PFSK-1 (cell line): ENCODE measurements around the gene CCDC171.

ENCODE experiments used
- POLR2AphosphoS5 ChIP-seq: IDR thresholded peaks from 2 replicates; pipeline ENCODE4 v1.6.1; 2012; ENCODE audit warnings: low read depth, mild to moderate bottlenecking, control low read depth, low read length, moderate library complexity
- TF ChIP-seq, protein P1 (sequence below), 2 experiments: IDR thresholded peaks; 2 replicates each; pipeline versions ENCODE4 v1.6.1 to v1.8.0; 2011 to 2012; ENCODE audit warnings: low read depth in 2 of 2, low read length in 2 of 2, control low read depth in 1 of 2, inconsistent platforms in 1 of 2, mild to moderate bottlenecking in 1 of 2, moderate library complexity in 1 of 2; ENCODE audit not compliant: insufficient read depth in 1 of 2

DNA sequence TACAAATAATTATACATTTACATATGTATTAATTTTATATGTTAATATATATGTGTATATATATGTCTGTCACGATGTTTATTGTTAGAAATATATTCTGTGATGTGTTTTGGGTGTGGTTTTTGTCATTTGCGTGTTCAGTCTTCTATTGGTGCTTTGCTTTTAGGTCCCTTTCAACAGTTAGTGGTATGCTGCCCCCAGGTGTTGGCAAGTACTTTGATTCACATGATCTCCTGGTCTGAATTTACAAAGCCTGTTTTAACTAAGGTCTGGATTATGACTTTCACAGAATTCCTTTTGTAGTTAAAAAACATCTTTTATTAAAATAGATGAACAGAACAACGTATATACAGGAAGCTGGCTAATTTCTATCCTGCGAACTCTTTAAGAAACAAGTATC is 271.5 kb downstream of the CCDC171 start:
- no peak for TF ChIP-seq POLR2AphosphoS5
- TF ChIP-seq, protein P1, sequence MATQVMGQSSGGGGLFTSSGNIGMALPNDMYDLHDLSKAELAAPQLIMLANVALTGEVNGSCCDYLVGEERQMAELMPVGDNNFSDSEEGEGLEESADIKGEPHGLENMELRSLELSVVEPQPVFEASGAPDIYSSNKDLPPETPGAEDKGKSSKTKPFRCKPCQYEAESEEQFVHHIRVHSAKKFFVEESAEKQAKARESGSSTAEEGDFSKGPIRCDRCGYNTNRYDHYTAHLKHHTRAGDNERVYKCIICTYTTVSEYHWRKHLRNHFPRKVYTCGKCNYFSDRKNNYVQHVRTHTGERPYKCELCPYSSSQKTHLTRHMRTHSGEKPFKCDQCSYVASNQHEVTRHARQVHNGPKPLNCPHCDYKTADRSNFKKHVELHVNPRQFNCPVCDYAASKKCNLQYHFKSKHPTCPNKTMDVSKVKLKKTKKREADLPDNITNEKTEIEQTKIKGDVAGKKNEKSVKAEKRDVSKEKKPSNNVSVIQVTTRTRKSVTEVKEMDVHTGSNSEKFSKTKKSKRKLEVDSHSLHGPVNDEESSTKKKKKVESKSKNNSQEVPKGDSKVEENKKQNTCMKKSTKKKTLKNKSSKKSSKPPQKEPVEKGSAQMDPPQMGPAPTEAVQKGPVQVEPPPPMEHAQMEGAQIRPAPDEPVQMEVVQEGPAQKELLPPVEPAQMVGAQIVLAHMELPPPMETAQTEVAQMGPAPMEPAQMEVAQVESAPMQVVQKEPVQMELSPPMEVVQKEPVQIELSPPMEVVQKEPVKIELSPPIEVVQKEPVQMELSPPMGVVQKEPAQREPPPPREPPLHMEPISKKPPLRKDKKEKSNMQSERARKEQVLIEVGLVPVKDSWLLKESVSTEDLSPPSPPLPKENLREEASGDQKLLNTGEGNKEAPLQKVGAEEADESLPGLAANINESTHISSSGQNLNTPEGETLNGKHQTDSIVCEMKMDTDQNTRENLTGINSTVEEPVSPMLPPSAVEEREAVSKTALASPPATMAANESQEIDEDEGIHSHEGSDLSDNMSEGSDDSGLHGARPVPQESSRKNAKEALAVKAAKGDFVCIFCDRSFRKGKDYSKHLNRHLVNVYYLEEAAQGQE (IDR thresholded peaks at IDR 0.05; ENCODE audit: insufficient read depth in 1 of 2, low read depth in 2 of 2, low read length in 2 of 2) = no peak
